Uterus (tissue), 2 donors: ENCODE data around the gene ZFPM1.

Source experiments
- CTCF ChIP-seq, 4 experiments: fragments of 200-600 bp in 2 of 4; fragments of 450-650 bp in 2 of 4; sonication (generic) in 2 of 4; IDR thresholded peaks; one replicate each; pipeline ENCODE4 v1.5.1; 2016 to 2019; ENCODE audit warnings: antibody characterized with exemption in 4 of 4, mild to moderate bottlenecking in 2 of 4, moderate library complexity in 1 of 4
- POLR2A ChIP-seq, 2 donors: fragments of 450-650 bp; IDR thresholded peaks; one replicate each; pipeline ENCODE4 v1.6.1; 2016; ENCODE audit warnings: antibody characterized with exemption in 2 of 2, mild to moderate bottlenecking in 1 of 2, moderate library complexity in 1 of 2

GRCh38 chr16:88436796-88437195, 16.3 kb upstream of the ZFPM1 start:
- TF ChIP-seq POLR2A (IDR thresholded peaks at IDR 0.05) (no peak), CTCF (IDR thresholded peaks at IDR 0.05) (no peak)
